Fibroblast of gingiva (primary cell): ENCODE data around the gene METTL24.

ENCODE experiments used
- DNase-seq: peaks from one replicate; pipeline ENCODE4 v3.0.0-alpha.2; 2011; ENCODE audit warnings: low read depth

METTL24 gene

GRCh38 chr6:110195639-110196038, 162.5 kb downstream of the METTL24 start:
- DNase-seq = no peak
